ENCODE measurements around the gene SLC39A8.

GRCh38 chr4:102333787-102334186 lies 11.5 kb downstream of the SLC39A8 start:
- TF ChIP-seq CC2D1A (IDR thresholded peaks at IDR 0.05) (no peak), ZNF561 (CRISPR knock-in tag; conservative IDR thresholded peaks at IDR 0.05) (no peak), GTF2F1 (IDR thresholded peaks at IDR 0.05; ENCODE audit: low read depth, low read length) (no peak), PHB2 (IDR thresholded peaks at IDR 0.05; ENCODE audit: low read depth) (no peak), HOXB6 (CRISPR knock-in tag; IDR thresholded peaks at IDR 0.05; ENCODE audit: borderline replicate concordance) (no peak), CTCF (IDR thresholded peaks at IDR 0.05 in 2 of 3, conservative IDR thresholded peaks at IDR 0.05 in 1 of 3; ENCODE audit: insufficient read depth in 2 of 3, low read depth in 1 of 3, low read length in 3 of 3) (no peak), KLF6 (CRISPR knock-in tag; IDR thresholded peaks at IDR 0.05; ENCODE audit: borderline replicate concordance) (no peak), SIRT6 (IDR thresholded peaks at IDR 0.05; ENCODE audit: low read depth, low read length) (no peak), IRF2 (CRISPR knock-in tag; IDR thresholded peaks at IDR 0.05) (no peak), PREB (CRISPR knock-in tag; IDR thresholded peaks at IDR 0.05) (no peak), CEBPB (tag; IDR thresholded peaks at IDR 0.05) (no peak), TGIF2 (CRISPR knock-in tag; IDR thresholded peaks at IDR 0.05) (no peak)
